Stimulated activated CD4-positive, alpha-beta T cell treated with anti-CD3 and anti-CD28 coated beads, Interleukin-12 subunit alpha, Interleukin-12 subunit beta, amount 100 ng/mL, for 24 hours (primary cell): ENCODE results near the gene PRDM15.

ENCODE experiments used
- DNase-seq, 2 experiments: peaks; one replicate each; pipeline ENCODE4 v3.0.0-alpha.2; 2020; ENCODE audit warnings: low read depth in 2 of 2

Gene PRDM15

GRCh38 chr21:41879190-41879998, at the start of gene PRDM15:
TSS of gene PRDM15 (minus strand) at chr21:41879344. CDS start at chr21:41860363, 18,981 bp downstream.
- peak; percentile 73 to 80 for DNase-seq

- DNase-seq: no peak
Observed at GRCh38 chr21:41928621-41929220, 49.6 kb upstream of the PRDM15 start.

DNA sequence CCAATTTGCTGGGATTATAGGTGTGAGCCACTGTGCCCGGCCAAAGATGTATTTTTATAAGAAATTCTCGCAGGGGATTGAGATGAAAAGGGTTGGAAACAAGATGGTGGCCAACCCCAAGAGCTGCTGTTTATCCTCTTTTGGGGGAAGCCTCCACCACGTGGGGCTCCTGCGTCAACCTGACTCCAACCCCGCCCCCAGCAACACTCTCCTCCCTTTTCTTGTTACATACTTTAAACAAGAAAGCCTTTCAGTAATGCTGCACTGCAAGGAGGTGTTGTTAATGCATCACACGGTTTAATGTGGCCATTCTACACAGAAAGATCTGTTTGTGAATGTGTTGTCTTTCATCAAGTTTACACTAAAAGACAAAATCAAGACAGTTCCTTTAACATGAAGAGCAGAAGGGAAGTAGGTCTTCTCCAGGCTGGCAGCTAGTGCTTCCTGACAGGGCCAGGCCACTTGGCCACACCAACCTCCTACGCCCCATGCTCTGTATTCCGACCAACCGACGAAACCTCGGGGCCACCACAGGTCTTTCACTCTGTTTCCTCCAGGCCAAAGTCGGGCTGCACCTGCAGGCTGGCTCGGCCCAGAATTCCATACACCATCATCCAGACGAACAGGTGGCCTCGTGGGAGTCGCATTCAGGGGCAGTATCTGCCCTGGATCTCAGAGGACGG, 48.7 kb upstream of the PRDM15 start:
- DNase-seq: no peak

DNA sequence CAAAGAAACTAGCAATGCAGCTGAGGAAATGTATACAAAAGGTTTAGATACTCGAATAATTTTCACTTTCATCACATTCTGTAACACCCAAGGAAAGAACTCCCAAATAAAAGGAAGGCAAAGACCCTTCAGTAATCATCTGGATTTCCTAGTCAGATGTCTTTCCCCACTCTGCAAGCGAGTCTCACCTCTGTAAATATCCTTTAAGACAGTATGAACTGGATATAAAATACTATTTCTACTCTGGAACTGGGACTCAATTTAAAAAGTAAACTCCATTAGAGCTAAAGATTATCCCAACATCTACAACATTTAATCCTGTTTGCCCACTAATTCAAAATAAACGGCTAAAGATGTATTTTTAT, 47.6 kb upstream of the PRDM15 start:
- no peak for DNase-seq

DNA sequence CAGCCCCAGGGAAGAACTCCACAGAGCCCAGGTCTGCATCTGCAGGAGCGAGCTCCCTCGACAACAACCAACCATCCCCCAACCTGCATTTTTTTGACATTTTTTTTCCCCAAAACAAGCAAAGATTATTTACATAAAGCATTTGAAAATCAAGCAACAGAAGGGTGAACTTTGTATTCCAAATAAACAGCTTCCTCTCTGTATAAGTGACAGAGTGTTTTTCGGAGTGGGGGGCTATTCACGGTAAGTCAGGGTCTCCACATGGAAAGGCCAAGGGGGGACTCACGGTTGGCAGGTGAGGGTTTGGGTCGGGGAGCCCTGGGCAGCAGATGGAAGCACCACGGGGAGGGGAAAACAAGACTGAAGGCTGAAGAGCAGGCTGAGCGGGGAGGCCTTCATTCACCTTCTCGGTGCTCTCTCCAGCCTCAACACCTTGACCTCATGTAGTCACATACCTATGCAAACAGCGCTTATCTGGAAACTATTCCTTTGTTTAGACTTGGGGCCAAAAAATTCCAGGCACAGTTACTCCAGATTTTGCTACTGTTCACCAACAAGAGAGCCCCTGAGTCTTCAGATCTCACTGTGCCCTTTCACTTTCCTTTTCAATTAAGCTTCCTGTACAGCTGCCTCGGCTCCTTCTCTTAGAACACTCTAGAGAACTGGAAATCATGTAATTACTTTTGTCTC, 47.1 kb upstream of the PRDM15 start:
- DNase-seq: peak in 1 of 2 experiments; percentile 5

DNA sequence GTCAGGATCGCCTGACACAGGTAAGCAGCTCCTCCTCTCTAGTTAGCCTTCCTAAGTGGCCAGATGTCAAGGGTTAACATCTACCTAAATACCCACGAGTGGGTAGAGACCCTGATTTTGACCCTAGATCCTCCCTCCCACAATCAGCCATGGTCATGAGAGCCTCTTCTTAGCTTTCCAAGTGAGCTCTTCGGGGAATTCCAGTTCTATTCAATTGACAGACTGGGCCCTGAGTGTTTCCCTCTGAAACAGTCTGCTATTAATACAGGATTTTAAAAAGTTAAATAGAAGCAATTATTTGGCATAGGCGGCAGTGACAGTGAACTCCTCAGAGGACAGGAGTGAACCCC, 46.6 kb upstream of the PRDM15 start:
- no peak for DNase-seq

GRCh38 chr21:41924368-41924754, 45.2 kb upstream of the PRDM15 start:
- no peak for DNase-seq

GRCh38 chr21:41923631-41924367, 44.7 kb upstream of the PRDM15 start:
- DNase-seq: no peak

GRCh38 chr21:41923186-41923585, 44.0 kb upstream of the PRDM15 start:
- no peak for DNase-seq

- no peak for DNase-seq
Observed at GRCh38 chr21:41921021-41921420, 41.9 kb upstream of the PRDM15 start.

DNA sequence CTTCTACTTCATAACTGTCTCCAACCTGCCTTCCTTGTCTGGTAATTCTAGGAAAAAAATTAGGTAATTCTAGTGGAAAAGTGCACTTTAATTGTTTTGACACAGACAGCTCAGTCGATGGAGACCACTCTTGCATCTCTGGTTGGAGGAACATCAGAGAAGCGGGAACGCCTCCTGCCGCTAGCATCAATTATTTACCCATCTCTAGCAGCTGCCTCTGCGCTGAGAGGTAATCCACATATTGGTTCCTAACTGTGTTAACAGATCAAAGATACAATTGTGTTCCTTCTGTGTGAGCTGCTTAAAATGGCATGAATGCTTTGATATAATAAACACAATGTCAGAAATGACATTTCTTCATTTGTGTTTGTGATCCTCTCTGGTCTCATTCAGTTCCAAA, 41.3 kb upstream of the PRDM15 start:
- no peak for DNase-seq

DNA sequence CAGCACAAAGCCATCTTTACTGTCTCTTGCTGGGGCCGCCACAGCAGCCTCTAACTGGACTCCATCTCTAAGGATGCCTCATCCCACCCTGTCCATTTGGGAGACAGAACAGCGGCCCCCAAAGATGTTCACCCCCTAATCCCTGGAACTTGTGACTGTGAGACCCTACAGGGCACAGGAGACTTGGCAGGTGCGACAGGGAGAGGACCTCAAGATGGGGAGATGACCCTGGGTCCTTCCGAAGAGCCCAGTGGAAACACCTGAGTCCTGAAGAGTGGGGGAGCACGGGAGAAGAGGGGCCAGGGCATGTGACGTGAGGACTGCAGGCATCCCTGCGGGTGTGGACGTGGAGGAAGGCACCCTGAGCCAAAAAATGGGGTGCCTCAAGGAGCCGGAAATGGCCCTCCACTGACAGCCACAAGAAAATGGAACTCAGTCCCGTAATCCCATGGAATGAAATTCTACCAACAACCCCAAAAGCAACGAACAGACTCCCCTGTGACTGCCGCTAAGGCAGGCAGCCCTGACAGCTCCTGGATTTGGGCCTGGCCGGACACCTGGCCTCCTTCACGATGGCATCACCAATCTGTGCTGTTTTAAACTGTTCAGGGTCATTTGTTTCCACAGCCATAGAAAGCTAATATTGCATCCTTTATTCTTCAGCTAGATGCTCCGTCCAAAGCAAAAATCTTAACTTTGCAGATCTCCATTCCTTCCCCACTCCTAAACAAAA, 40.7 kb upstream of the PRDM15 start:
- no peak for DNase-seq

- no peak for DNase-seq
Observed at GRCh38 chr21:41918561-41919358, 39.6 kb upstream of the PRDM15 start.

- no peak for DNase-seq
Observed at GRCh38 chr21:41917531-41917930, 38.4 kb upstream of the PRDM15 start.

DNA sequence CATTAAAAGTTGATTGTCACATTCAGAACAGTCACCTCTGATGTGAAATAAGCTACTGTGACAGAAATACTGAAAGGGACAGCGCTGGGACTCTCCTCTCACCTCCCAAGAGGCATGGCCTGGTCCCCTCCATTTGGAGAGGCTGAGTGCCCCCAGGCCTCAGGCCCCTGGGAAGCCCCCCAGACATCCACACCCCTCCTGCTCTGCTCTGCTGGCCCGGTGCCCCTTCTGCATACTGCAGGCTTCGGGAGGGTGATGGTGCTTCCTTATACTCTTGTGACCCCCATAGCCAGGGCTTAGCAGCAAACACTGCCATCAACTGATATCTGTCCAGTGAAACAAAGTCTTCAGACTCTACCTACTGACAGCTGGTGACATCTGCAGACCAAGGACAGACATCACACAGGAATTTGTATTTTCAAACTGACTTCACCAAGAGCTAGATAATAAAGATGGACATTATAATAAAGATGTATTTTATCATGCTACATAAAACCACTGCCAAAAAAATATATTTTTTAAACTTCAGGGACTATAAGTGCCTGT, 37.8 kb upstream of the PRDM15 start:
- no peak for DNase-seq

DNA sequence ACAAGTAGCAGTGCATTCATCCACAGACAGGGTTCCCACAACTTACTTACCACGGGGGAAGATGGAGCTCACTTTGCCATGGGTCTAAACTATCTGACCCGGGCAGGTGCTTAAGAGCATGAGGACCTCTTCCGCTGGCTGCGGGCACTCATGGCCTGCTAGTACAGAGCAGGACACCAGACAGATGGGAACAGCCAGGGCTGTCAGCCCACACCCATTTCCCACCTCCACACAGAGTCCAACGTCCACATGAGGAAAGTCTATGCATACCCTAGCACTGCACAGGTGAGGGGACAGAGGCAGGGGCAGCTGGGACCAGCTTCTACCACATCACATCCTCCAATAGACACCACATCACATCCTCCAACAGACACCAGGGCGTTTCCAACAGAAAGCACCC, 35.8 kb upstream of the PRDM15 start:
- DNase-seq: no peak

- DNase-seq: no peak
Observed at GRCh38 chr21:41914358-41914757, 35.2 kb upstream of the PRDM15 start.

DNA sequence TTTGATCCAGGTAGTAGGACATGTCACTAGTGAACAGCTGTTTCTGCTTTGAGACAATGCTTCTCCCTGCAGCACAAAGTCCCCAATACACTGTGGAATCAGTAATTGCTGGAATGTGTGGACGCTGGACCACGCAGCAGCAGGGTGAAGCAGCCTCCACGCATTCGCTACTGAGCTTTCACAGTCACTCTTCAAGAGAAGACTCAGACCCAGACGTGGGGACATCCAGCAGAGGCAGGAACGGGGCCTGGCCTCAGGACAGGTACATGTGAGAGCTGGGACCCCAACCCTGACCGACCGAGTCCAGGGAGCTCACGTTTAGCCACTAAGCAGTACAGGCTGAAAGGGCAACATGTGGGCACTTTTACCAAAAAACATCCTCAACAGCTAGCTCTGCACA, 34.1 kb upstream of the PRDM15 start:
- no peak for DNase-seq

- DNase-seq: no peak
Observed at GRCh38 chr21:41908829-41909228, 29.7 kb upstream of the PRDM15 start.
